SK-N-SH (cell line): Measurements from ENCODE around the gene LTF. TPM values are rescaled to one million over a fixed set of nuclear protein-coding genes. Genes with fewer than 3 reads are reported as not detected.

ENCODE experiments used
- CTCF ChIA-PET: fragments of 300-600, 350-600 bp; formaldehyde crosslinking; extraction: SDS; loops from one replicate; lab custom pipeline; 2021; lab: Yijun Ruan, JAX
- POLR2A ChIA-PET: fragments of 350-600 bp; sonication (Branson Sonifier 250); formaldehyde crosslinking; extraction: SDS; loops from one replicate; lab custom pipeline; 2020; ENCODE audit warnings: antibody characterized with exemption, inconsistent platforms; lab: Yijun Ruan, JAX
- DNase-seq: peaks from one replicate; pipeline ENCODE4 v3.0.0; 2012
- H2AFZ ChIP-seq: fragments of 200-600 bp; sonication (generic); 2 replicates; pipeline ENCODE4 v1.8.1; 2016; ENCODE audit warnings: antibody characterized with exemption, mild to moderate bottlenecking, low read depth
- H3F3A ChIP-seq: fragments of 200-600 bp; sonication (generic); replicated peaks from 2 replicates; pipeline ENCODE3; 2016; ENCODE audit warnings: antibody characterized with exemption, mild to moderate bottlenecking; ENCODE audit not compliant: insufficient read depth
- H3K27ac ChIP-seq, 2 experiments: fragments of 200-500 bp in 1 of 2; fragments of 200-600 bp in 1 of 2; sonication (Bioruptor generic) in 1 of 2; sonication (generic), shearing (Covaris generic) in 1 of 2; 2 replicates each; pipeline versions ENCODE4 v1.5.1 to v1.6.1; 2014 to 2016; ENCODE audit warnings: low read depth in 2 of 2, inconsistent platforms in 1 of 2, low read length in 1 of 2, mild to moderate bottlenecking in 1 of 2, mixed read lengths in 1 of 2
- H3K27me3 ChIP-seq: fragments of 200-600 bp; sonication (generic), shearing (Covaris generic); 2 replicates; pipeline ENCODE4 v1.6.1; 2016; ENCODE audit warnings: mixed run types; ENCODE audit not compliant: insufficient read depth
- H3K36me3 ChIP-seq, 2 experiments: fragments of 200-500 bp in 1 of 2; fragments of 200-600 bp in 1 of 2; sonication (Bioruptor generic) in 1 of 2; sonication (generic) in 1 of 2; replicated peaks in 1 of 2; 2 replicates each; pipeline versions ENCODE3 to v1.5.1; 2014 to 2016; ENCODE audit warnings: low read length in 1 of 2, mild to moderate bottlenecking in 1 of 2; ENCODE audit not compliant: insufficient read depth in 2 of 2, control insufficient read depth in 1 of 2
- H3K4me1 ChIP-seq, 2 experiments: fragments of 200-500 bp in 1 of 2; fragments of 200-600 bp in 1 of 2; sonication (Bioruptor generic) in 1 of 2; sonication (generic), shearing (Covaris generic) in 1 of 2; 2 replicates each; pipeline versions ENCODE4 v1.5.1 to v1.6.1; 2014 to 2016; ENCODE audit warnings: low read depth in 1 of 2, low read length in 1 of 2, mixed run types in 1 of 2; ENCODE audit not compliant: insufficient read depth in 2 of 2, control insufficient read depth in 1 of 2
- H3K4me2 ChIP-seq: fragments of 200-600 bp; sonication (generic), shearing (Covaris generic); 2 replicates; pipeline ENCODE4 v1.6.1; 2017; ENCODE audit warnings: mixed run types
- H3K4me3 ChIP-seq, 2 experiments: fragments of 200-500 bp in 1 of 2; fragments of 200-600 bp in 1 of 2; sonication (Bioruptor generic) in 1 of 2; sonication (generic), shearing (Covaris generic) in 1 of 2; 2 replicates each; pipeline versions ENCODE4 v1.5.1 to v1.8.1; 2014 to 2016; ENCODE audit warnings: low read depth in 2 of 2, inconsistent platforms in 1 of 2, low read length in 1 of 2, mild to moderate bottlenecking in 1 of 2, mixed read lengths in 1 of 2, moderate library complexity in 1 of 2
- H3K79me2 ChIP-seq: fragments of 200-600 bp; sonication (generic); 2 replicates; pipeline ENCODE4 v1.8.1; 2017; ENCODE audit warnings: mild to moderate bottlenecking; ENCODE audit not compliant: insufficient read depth
- H3K9ac ChIP-seq: fragments of 200-600 bp; sonication (generic); 2 replicates; pipeline ENCODE4 v1.6.1; 2017; ENCODE audit warnings: mixed run types
- H3K9me2 ChIP-seq: fragments of 200-600 bp; sonication (generic); 2 replicates; pipeline ENCODE4 v1.6.1; 2017; ENCODE audit warnings: mixed run types
- H3K9me3 ChIP-seq: fragments of 200-600 bp; sonication (generic); 2 replicates; pipeline ENCODE4 v1.6.1; 2017; ENCODE audit warnings: mixed run types, mild to moderate bottlenecking, moderate library complexity
- H4K20me1 ChIP-seq: fragments of 200-600 bp; sonication (generic); 2 replicates; pipeline ENCODE4 v1.6.1; 2017; ENCODE audit warnings: mild to moderate bottlenecking, mixed run types; ENCODE audit not compliant: insufficient read depth
- CHD2 ChIP-seq: fragments of 150-350 bp; IDR thresholded peaks from 2 replicates; pipeline ENCODE4 v1.6.1; 2018; ENCODE audit warnings: low read length; ENCODE audit not compliant: partially characterized antibody
- EP300 ChIP-seq, 2 experiments: IDR thresholded peaks; 2 replicates each; pipeline versions ENCODE4 v1.4.0 to v1.6.1; 2012; ENCODE audit warnings: borderline replicate concordance in 1 of 2, low read depth in 1 of 2, low read length in 1 of 2
- FOXJ3 ChIP-seq: sonication (generic); formaldehyde crosslinking; IDR thresholded peaks from 2 replicates; pipeline ENCODE4 v1.5.1; 2020; ENCODE audit warnings: mild to moderate bottlenecking, missing genetic modification reagents
- FOXM1 ChIP-seq: IDR thresholded peaks from 2 replicates; pipeline ENCODE4 v1.4.0; 2012; ENCODE audit warnings: low read depth, mild to moderate bottlenecking
- GATA2 ChIP-seq: sonication (generic); formaldehyde crosslinking; IDR thresholded peaks from 2 replicates; pipeline ENCODE4 v1.5.0; 2020; ENCODE audit warnings: mild to moderate bottlenecking, missing genetic modification reagents
- NRF1 ChIP-seq: IDR thresholded peaks from 2 replicates; pipeline ENCODE4 v1.6.1; 2012; ENCODE audit warnings: low read depth, mild to moderate bottlenecking, low read length
- POLR2AphosphoS5 ChIP-seq: IDR thresholded peaks from 2 replicates; pipeline ENCODE4 v1.6.1; 2012; ENCODE audit warnings: low read depth, low read length
- RAD21 ChIP-seq: IDR thresholded peaks from 2 replicates; pipeline ENCODE4 v1.6.1; 2012; ENCODE audit warnings: mild to moderate bottlenecking, low read length
- RFX5 ChIP-seq: IDR thresholded peaks from 2 replicates; pipeline ENCODE4 v1.6.1; 2012; ENCODE audit warnings: mild to moderate bottlenecking, improper control_type of control experiment, low read length
- RXRA ChIP-seq: IDR thresholded peaks from 2 replicates; pipeline ENCODE4 v1.4.0; 2012; ENCODE audit warnings: low read depth, mild to moderate bottlenecking, borderline replicate concordance
- SIN3A ChIP-seq: IDR thresholded peaks from 2 replicates; pipeline ENCODE4 v1.6.1; 2012; ENCODE audit warnings: low read depth, mild to moderate bottlenecking, low read length, moderate library complexity, borderline replicate concordance
- WGBS: methylation state at CpG from one replicate; pipeline ENCODE4 v1.1.6; 2017; ENCODE audit warnings: low lambda C conversion rate; 5-methylcytosine and 5-hydroxymethylcytosine counted together
- polyA plus RNA-seq, 3 experiments: library from polyadenylated mRNA; depleted of rRNA; stranded (reverse); fragments of >200 nt; gene quantifications; 2 replicates each; pipeline ENCODE4 v1.2.3, GENCODE V29; 2012
- TF ChIP-seq, protein P1 (sequence below): IDR thresholded peaks from 2 replicates; pipeline ENCODE4 v1.4.0; 2012; ENCODE audit warnings: low read depth, borderline replicate concordance
- TF ChIP-seq, protein P2 (sequence below): fragments of 150-350 bp; IDR thresholded peaks from 2 replicates; pipeline ENCODE4 v1.6.1; 2017; ENCODE audit warnings: antibody characterized with exemption, low read length, low read depth, borderline replicate concordance
- TF ChIP-seq, protein P3 (sequence below): fragments of 200-600 bp; sonication (generic); IDR thresholded peaks from 2 replicates; pipeline ENCODE4 v1.6.1; 2017; ENCODE audit warnings: antibody characterized with exemption, mild to moderate bottlenecking, moderate library complexity

Gene LTF
- polyA plus RNA-seq, 1 of the 3 experiments (the other 2 are of a cell fraction): not detected

DNA sequence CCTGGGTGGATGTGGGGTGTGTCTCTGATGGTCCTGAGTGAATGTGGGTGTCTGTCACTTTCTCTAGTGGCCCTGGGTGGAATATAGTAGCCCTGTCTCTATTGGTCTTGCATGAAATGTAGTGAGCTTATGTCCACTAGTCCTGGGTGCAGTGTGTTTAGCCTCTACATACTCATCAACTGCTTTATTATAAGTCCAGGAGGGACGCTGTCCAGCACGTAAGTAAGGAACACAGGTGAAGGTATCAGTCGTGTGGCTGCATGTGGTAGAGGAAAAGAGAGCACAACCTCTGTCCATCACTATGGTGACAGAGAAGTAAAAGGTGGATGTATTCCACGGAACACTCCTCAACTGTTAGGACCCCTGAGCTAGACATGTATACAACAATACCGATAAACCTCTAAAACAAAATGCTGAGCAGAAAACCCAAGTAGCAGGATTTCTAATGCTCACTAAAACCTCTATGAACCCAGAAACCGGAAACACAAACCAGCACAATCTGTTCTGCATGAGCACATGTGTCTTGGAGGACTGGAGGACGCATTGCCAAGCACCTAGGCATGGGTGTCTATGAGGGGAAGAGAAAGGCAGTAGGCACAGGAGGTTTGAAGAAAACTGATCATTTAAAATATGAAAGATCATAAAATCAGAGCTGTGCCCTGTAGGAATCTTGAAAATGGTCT lies 11.0 kb downstream of the LTF start:
- ChIA-PET CTCF (interaction anchor here (2.2 kb wide), 1 partner anchor 35 kb away, joined by 9 read pairs; no protein-coding TSS in a partner anchor), POLR2A (no interaction called here)
- DNase-seq: no peak
- no peaks in the 10 kb centered on the region for H3K4me1 ChIP-seq
- no peak overlapping the region for H2AFZ ChIP-seq
- no peak overlapping the region for H3K4me2 ChIP-seq
- no peak overlapping the region for H3K9ac ChIP-seq
- H3K27ac ChIP-seq: no peak overlapping the region
- no peaks in the 10 kb centered on the region for H3F3A ChIP-seq
- no peaks in the 10 kb centered on the region for H3K36me3 ChIP-seq
- H3K9me3 ChIP-seq: no peaks in the 10 kb centered on the region
- no peak overlapping the region for H3K4me3 ChIP-seq
- H3K79me2 ChIP-seq: no peaks in the 10 kb centered on the region
- 34% methylated on average over 6 of the region's 7 CpGs for WGBS
- 0 out of 2 replicates have a peak, but pooled peaks cover 8% of the 10 kb centered on the region for H3K27me3 ChIP-seq
- no peaks in the 10 kb centered on the region for H3K9me2 ChIP-seq
- no peak for TF ChIP-seq FOXM1
- no peak for TF ChIP-seq FOXJ3 (CRISPR knock-in tag)
- no peak for TF ChIP-seq SIN3A
- TF ChIP-seq EP300 (IDR thresholded peaks at IDR 0.05; ENCODE audit: borderline replicate concordance in 1 of 2, low read depth in 1 of 2, low read length in 1 of 2): no peak
- no peak for TF ChIP-seq CHD2
- TF ChIP-seq RFX5: no peak
- no peak for TF ChIP-seq POLR2AphosphoS5
- TF ChIP-seq, protein P1, sequence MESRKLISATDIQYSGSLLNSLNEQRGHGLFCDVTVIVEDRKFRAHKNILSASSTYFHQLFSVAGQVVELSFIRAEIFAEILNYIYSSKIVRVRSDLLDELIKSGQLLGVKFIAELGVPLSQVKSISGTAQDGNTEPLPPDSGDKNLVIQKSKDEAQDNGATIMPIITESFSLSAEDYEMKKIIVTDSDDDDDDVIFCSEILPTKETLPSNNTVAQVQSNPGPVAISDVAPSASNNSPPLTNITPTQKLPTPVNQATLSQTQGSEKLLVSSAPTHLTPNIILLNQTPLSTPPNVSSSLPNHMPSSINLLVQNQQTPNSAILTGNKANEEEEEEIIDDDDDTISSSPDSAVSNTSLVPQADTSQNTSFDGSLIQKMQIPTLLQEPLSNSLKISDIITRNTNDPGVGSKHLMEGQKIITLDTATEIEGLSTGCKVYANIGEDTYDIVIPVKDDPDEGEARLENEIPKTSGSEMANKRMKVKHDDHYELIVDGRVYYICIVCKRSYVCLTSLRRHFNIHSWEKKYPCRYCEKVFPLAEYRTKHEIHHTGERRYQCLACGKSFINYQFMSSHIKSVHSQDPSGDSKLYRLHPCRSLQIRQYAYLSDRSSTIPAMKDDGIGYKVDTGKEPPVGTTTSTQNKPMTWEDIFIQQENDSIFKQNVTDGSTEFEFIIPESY: no peak
- no peak for TF ChIP-seq RXRA
- no peak for TF ChIP-seq RAD21
- no peak for TF ChIP-seq GATA2 (CRISPR knock-in tag)
- TF ChIP-seq, protein P2, sequence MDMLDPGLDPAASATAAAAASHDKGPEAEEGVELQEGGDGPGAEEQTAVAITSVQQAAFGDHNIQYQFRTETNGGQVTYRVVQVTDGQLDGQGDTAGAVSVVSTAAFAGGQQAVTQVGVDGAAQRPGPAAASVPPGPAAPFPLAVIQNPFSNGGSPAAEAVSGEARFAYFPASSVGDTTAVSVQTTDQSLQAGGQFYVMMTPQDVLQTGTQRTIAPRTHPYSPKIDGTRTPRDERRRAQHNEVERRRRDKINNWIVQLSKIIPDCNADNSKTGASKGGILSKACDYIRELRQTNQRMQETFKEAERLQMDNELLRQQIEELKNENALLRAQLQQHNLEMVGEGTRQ: no peak
- no peak for TF ChIP-seq NRF1
- TF ChIP-seq, protein P3, sequence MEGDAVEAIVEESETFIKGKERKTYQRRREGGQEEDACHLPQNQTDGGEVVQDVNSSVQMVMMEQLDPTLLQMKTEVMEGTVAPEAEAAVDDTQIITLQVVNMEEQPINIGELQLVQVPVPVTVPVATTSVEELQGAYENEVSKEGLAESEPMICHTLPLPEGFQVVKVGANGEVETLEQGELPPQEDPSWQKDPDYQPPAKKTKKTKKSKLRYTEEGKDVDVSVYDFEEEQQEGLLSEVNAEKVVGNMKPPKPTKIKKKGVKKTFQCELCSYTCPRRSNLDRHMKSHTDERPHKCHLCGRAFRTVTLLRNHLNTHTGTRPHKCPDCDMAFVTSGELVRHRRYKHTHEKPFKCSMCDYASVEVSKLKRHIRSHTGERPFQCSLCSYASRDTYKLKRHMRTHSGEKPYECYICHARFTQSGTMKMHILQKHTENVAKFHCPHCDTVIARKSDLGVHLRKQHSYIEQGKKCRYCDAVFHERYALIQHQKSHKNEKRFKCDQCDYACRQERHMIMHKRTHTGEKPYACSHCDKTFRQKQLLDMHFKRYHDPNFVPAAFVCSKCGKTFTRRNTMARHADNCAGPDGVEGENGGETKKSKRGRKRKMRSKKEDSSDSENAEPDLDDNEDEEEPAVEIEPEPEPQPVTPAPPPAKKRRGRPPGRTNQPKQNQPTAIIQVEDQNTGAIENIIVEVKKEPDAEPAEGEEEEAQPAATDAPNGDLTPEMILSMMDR: no peak
- TF ChIP-seq, all 33 proteins: peak for 0
- no peaks in the 10 kb centered on the region for H4K20me1 ChIP-seq
